ENCODE results near the gene SULT4A1.
"Not testable (repeated sequence)": the region's sequence is repeated elsewhere in the genome, so short reads cannot be mapped to it uniquely, and the experiment has no call there.

Gene SULT4A1, protein sequence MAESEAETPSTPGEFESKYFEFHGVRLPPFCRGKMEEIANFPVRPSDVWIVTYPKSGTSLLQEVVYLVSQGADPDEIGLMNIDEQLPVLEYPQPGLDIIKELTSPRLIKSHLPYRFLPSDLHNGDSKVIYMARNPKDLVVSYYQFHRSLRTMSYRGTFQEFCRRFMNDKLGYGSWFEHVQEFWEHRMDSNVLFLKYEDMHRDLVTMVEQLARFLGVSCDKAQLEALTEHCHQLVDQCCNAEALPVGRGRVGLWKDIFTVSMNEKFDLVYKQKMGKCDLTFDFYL

DNA sequence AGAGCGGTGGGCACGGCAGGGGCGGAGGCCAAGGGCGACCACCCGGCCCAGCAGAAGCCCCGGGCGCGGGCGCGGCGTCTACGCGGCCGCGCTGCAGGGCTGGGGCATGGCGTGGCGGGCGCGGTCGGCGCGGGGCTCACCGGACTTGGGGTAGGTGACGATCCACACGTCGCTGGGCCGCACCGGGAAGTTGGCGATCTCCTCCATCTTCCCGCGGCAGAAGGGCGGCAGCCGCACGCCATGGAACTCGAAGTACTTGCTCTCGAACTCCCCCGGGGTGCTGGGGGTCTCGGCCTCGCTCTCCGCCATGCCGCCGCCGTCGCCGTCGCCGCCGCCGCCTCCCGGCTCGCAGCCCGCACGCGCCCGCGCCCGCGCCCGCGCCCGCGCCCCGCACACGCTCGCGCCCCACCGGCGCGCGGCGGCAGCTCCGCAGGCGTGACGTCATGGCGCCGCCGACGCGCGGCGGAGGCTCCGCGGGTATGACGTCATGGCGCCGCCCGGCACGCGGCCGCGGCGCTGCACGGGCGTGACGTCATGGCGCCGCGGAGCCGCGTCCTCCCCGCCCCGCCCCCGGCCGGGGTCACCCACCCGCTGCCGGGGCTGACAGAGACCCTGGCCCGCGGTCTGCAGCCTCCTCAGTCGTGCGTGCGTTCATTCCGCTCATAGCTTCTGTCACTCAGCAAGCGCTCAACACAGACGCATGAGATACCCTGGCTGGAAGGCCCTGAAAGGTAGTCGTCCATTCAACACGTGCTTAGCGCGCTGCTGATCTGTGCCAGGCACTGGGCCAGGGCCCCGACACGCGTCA is at the start of gene SULT4A1:
Gene SULT4A1, minus strand, starts transcription at position 440 of the 808 bp plus-strand sequence. Its CDS starts 131 bp downstream, at position 309.
- DNase-seq = peak in 1 of 2 donors; percentile 5

- DNase-seq = no peak
Observed at GRCh38 chr22:43911351-43911750, 49.0 kb upstream of the SULT4A1 start.

- no peak for DNase-seq
Observed at GRCh38 chr22:43910178-43910695, 47.9 kb upstream of the SULT4A1 start.

GRCh38 chr22:43909708-43910107 is 47.4 kb upstream of the SULT4A1 start:
- no peak for DNase-seq

DNA sequence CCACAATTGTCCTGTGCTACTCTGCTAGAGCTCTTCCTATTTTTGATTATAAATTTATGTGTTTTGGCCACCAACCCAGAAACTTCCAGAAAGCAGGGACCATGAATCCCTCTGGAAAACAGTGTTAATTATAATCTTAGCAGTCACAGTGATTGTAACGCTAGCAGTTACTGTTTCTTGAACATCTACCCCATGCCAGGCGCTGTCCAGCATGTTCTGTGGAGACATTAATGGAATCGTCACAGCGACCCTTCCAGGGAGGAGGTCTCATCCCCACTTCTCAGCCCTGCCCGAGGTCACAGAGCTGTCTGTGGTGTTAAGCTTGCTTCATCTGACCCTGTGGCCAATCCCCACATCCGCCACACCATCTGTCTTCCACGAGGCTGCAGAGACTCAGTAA is 43.4 kb upstream of the SULT4A1 start:
- DNase-seq = no peak

DNA sequence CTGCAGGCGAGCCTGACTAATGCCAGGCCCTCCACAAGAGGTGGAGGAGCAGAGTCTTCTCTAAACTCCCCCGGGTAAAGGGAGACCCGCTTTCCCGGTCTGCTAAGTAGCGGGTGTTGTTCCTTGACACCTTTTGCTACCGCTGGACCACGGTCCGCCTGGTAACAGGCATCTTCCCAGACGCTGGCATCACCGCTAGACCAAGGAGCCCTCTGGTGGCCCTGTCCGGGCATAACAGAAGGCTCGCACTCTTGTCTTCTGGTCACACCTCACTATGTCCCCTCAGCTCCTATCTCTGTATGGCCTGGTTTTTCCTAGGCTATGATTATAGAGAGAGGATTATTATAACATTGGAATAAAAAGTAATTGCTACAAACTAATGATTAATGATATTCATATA is 42.1 kb upstream of the SULT4A1 start:
- DNase-seq = peak; percentile 37 to 50

DNA sequence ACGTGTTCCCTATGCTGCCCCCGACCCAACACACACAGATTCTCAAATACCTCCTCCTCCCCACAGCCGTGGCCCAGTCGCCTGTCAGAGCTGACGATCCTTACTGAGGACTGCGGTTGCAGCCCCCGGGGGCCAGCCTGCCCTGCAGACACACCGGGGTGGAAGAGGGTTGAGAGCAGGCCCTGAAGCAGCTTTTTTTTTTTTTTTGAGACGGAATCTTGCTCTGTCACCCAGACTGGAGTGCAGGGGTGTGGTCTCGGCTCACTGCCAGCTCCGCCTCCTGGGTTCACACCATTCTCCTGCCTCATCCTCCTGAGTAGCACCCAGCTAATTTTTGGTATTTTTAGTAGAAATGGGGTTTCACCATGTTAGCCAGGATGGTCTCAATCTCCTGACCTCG is 40.7 kb upstream of the SULT4A1 start:
- not testable (repeated sequence) for DNase-seq

DNA sequence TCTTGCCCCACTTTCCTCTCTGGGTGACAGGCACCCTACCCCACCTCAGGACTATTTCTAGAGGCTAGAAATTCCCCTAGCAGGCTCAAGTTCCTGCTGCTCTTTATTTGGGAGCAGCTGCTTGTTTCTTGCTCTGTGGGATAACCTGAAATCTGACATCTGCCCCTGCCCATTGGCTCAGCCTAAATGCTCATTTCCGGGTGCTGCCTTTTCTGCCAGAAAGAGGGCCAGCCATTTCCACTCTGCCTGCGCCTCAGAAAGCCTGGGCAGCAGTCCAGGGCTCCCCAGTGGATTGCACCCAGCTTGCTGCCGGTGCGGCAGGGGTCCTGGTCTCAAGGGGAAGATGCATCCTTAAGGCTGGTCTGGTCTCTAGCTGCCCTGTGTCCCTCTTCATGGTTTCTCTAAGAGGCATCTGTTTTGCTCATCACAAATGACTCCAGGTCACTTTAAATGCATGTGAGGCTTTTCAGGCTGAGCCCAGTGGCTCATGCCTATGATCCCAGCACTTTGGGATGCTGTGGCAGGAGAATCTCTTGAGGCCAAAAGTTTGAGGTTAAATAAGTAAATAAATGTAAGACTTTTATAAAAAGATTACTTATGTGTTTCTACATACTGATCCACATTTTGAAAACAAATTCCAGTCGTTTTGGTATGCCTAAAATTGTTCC is 39.8 kb upstream of the SULT4A1 start:
- DNase-seq = no peak

GRCh38 chr22:43900206-43900605 is 37.9 kb upstream of the SULT4A1 start:
- DNase-seq = no peak

DNA sequence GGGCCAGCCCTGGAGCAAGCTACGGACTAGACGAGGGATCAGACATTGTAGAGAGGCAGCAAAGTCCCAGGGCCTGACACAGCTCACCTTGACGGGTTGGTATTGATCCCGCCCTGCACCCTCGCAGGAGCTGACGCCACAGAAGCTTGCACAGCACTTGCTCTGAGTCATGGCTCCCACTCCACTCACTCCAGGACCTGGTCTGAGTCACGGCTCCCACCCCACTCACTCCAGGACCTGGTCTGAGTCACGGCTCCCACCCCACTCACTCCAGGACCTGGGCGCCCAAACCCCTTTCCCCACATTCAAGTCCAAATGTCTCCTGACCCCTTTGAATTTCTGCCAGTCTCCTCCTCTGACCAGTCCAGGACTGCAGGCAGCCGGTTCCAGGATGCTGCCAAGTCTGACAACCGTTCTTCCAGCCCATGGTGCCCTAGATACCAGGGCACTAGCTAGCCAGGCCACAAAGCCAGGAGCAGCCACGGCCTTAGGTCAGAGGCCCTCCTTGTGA is 35.5 kb upstream of the SULT4A1 start:
- peak in 1 of 2 donors; percentile 14 for DNase-seq

DNA sequence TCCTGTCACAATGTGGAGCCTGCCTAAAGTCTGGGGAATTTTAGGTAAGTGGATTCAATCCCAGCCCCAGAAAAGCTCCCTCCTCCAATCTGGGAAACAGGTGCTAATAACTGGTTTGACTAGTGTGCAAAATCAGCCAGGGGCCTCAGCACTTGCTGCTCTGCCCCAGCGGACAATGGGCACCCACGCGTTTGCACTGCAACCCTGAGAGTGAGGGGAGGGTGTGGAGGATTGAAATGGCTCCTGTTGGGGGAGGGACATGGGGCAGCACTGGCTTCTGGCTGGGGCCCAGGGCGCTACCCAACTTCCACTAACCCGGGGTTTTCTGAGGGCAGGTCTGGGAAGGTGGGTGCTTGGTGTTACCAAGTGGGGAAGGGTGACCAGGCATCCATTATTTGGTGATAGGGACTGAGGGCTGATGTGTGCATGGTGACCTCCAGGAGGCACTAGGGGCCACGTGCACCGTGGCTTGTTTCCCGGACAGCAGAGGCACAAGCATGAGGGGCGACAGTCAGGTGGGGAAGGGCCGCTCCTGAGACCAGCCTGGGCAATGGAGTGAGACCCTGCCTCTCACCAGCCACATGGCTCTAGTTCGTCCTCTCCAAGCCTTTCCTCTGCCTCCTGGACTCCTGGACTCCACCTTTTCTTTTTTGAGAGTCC is 33.8 kb upstream of the SULT4A1 start:
- no peak for DNase-seq

- no peak for DNase-seq
Observed at GRCh38 chr22:43894122-43894521, 31.8 kb upstream of the SULT4A1 start.

DNA sequence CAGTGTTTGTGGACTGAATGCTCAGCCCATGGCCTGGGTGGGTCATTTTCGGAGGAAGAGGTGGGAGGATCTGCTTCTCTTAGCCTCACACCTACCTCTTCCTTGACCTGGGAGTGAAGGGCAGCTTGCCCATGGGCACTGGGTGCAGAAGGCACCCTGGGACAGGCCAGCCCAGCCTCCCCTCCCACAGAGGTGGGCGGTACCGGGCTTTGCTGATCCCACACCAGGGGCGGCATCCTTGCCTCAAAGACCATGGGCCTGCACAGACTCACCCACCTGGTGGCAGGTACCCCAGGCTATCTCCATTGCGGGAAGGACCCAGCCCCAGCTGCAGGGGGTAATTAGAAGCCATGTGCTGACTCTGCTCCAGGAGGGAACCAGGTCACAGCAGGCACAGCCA is 31.0 kb upstream of the SULT4A1 start:
- DNase-seq = no peak

DNA sequence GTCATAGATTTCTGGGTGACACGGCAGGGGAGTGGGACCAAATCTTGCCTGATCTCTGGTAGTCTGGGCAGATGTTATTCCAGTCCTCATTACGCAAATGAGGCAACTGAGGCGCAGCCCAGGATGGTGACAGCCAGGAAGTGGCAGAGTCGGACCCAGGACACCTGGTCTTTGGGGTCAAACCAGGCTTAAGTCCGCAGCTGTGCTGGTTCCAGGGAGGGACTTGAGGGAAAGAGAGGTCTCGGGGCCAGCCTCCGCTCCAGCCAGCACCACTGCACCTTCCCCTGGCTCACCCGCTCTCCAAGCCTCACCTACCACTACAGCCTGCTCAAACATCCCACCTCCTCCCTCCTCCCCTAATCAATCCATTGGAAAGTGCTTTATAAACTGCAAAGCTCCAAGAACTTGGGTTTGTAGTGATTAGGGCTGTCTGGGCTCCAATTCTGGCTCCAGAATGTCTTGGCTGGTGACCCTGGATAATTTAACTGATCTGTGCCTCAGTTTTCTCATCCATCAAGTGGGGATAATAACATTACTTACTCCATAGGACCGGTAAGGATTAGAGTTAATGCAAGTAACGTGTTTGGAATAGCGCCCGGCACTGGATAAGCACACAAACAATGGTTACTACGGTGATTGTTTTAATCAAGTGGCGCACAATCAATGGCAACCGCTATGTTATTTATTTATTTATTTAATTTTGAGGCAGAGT is 30.0 kb upstream of the SULT4A1 start:
- no peak for DNase-seq

GRCh38 chr22:43891360-43892182 is 29.3 kb upstream of the SULT4A1 start, which contains the start of gene PNPLA5:
Gene PNPLA5 (minus strand): TSS chr22:43892013. CDS start chr22:43891880, 133 bp downstream.
- DNase-seq = peak in 1 of 2 donors; percentile 61

GRCh38 chr22:43890901-43891331 is 28.6 kb upstream of the SULT4A1 start:
- no peak for DNase-seq

DNA sequence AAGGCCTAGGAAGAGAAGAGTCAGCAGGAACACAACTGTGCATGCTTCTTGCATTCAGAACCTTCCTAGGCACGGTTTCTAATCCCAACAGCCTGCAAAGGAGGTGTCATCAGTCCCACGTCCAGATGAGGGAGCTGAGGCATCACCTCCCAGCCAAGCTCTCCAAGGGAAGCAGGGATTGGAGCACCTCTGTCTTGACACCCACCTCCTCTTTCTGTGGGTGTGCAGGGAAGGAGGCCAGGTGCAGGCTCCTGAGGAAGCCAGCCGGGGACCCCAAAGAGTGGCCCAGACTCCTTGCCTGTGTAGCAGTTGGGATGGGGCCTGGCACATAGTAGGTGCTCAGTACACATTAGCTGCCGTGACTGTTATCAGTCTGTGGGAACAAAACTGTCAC is 27.5 kb upstream of the SULT4A1 start:
- no peak for DNase-seq

- DNase-seq = no peak
Observed at GRCh38 chr22:43889201-43889859, 27.0 kb upstream of the SULT4A1 start.

- DNase-seq = no peak
Observed at GRCh38 chr22:43888740-43889139, 26.4 kb upstream of the SULT4A1 start.

DNA sequence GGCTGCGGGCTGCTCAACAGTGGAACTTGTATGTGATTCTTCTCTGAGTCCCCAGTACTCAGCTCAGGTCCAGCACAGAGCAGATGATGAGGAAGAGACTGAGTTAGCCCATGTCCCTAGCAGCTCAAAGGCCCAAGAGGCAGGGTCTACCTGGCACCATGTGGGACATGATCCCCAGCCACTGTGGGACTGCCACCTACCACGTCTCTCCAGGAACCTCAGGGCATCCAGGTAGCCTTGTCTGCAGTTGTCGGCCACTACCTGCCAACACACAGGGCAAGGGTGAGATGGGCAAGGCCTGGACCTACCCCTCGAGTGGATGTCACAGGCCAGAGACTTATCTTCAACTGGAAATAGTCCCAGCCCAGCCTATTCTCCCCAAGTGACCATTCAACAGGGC is 25.1 kb upstream of the SULT4A1 start:
- no peak for DNase-seq
